DMS 273 treated with DMSO at 0.1 percent for 48 hours (cell line): Measurements from ENCODE around the gene DRG2.

Experiments used
- DNase-seq: peaks from one replicate; lab custom pipeline; 2025; lab: John Stamatoyannopoulos, UW

The DRG2 gene

GRCh38 chr17:18144855-18145254, 57.1 kb downstream of the DRG2 start:
- no peak for DNase-seq

GRCh38 chr17:18145811-18146210, 58.1 kb downstream of the DRG2 start:
- no peak for DNase-seq

DNA sequence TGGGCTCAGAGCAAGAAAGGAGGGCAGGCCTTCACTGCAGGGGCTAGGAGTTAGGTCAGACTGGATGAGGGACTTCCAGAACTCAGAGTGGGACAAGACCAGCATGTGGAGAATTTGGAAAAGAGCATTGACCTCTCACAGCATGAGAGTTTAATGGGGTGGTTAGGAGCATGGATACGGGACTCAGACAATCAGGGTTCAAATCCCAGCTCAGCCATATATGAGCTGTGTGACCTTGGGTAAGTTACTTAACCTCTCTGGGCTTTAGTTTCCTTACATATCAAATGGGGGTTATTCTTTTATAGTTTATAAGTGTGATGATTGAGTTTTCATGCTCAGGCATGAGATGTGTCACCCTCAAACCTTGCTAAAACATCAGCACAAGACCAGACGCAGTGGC, 58.5 kb downstream of the DRG2 start:
- DNase-seq, result no peak

GRCh38 chr17:18146980-18147379, 59.2 kb downstream of the DRG2 start:
- no peak for DNase-seq

- no peak for DNase-seq
These were observed 60.8 kb downstream of the DRG2 start for GRCh38 chr17:18148586-18148985.

DNA sequence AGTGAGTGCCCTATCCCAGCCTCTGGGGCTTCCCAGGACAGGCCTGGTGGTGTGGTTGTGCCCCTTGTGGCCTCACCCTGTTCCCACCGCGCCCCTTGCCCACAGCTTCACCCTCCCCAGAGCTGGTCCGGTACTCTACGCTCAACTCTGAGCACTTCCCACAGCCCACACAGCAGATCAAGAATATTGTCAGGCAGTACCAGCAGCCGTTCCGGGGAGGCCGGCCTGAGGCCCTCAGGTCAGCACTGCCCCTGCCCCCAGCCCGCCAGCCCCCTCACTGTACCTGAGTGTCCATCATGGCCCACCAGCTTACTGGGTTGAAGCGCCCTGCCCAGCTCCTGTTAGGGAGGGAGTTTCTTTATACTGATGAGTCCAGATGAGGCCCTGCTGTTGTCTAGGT, 63.5 kb downstream of the DRG2 start:
- DNase-seq, result no peak

DNA sequence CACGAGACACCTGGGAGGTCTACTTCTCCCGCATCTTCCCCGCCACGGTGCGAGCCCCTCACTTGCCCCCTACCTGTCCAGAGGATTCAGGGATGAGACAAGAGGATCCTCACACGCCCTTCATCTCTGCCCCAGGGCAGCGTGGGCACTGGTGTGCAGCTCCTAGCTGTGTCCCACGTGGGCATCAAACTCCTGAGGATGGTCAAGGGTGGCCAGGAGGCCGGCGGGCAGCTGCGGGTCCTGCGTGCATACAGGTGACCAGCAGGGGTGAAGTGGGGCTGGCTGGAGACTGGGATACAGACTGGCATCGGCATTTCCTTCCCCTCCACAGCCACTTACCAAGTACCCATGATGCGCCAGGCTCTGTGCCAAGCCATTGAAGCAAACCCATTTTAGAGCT, 67.4 kb downstream of the DRG2 start:
- no peak for DNase-seq

GRCh38 chr17:18156171-18156975, 68.6 kb downstream of the DRG2 start:
- DNase-seq, result no peak

- no peak for DNase-seq
These were observed 69.2 kb downstream of the DRG2 start for GRCh38 chr17:18156976-18157280.
